Fibroblast of gingiva (primary cell): ENCODE measurements around the gene BAHCC1.
A peak's percentile ranks its signal among the peaks of the same experiment; 100 is the strongest.

ENCODE experiments used
- DNase-seq: peaks from one replicate; pipeline ENCODE4 v3.0.0-alpha.2; 2011; ENCODE audit warnings: low read depth

BAHCC1 gene

GRCh38 chr17:81386646-81387099 lies 8.6 kb upstream of the BAHCC1 start:
- DNase-seq: no peak

GRCh38 chr17:81387100-81388090 lies 7.9 kb upstream of the BAHCC1 start:
- DNase-seq: peak; percentile 71

GRCh38 chr17:81388091-81388611 lies 7.1 kb upstream of the BAHCC1 start:
- DNase-seq: no peak

GRCh38 chr17:81388612-81389367 lies 6.5 kb upstream of the BAHCC1 start:
- DNase-seq: no peak

GRCh38 chr17:81389585-81389984 lies 5.7 kb upstream of the BAHCC1 start:
- DNase-seq: no peak

GRCh38 chr17:81390029-81390872 lies 5.0 kb upstream of the BAHCC1 start:
- no peak for DNase-seq

- DNase-seq: no peak
Measured at GRCh38 chr17:81390873-81391255, 4.4 kb upstream of the BAHCC1 start.

- DNase-seq: no peak
Measured at GRCh38 chr17:81391293-81391935, 3.8 kb upstream of the BAHCC1 start.

- peak; percentile 95 for DNase-seq
Measured at GRCh38 chr17:81391936-81392908, 3.0 kb upstream of the BAHCC1 start.

GRCh38 chr17:81392909-81393654 lies 2.2 kb upstream of the BAHCC1 start:
- no peak for DNase-seq

GRCh38 chr17:81393684-81394376 lies 1.4 kb upstream of the BAHCC1 start:
- DNase-seq: peak; percentile 99

- no peak for DNase-seq
Measured at GRCh38 chr17:81394377-81394920, 808 bp upstream of the BAHCC1 start.

GRCh38 chr17:81395600-81396277 lies 482 bp downstream of the BAHCC1 start:
- no peak for DNase-seq

- no peak for DNase-seq
Measured at GRCh38 chr17:81396278-81396721, 1.0 kb downstream of the BAHCC1 start.

- DNase-seq: no peak
Measured at GRCh38 chr17:81396722-81397313, 1.6 kb downstream of the BAHCC1 start.

- DNase-seq: peak; percentile 47
Measured at GRCh38 chr17:81397314-81398175, 2.3 kb downstream of the BAHCC1 start.
